ENCODE results near the gene HHAT.

Gene HHAT

GRCh38 chr1:210700511-210700910 lies 371.8 kb downstream of the HHAT start:
- TF ChIP-seq CTCF (IDR thresholded peaks at IDR 0.05; ENCODE audit: low read depth, low read length, missing control alignments), result no peak
- no peak overlapping the region for H3K4me3 ChIP-seq (replicated peaks; ENCODE audit: low read depth, low read length)
- DNase-seq (ENCODE audit: extremely low read depth, low read depth), result no peak

GRCh38 chr1:210702506-210702905 lies 373.8 kb downstream of the HHAT start:
- DNase-seq (ENCODE audit: extremely low read depth, low read depth), result no peak
- H3K4me3 ChIP-seq (replicated peaks; ENCODE audit: low read depth, low read length), result no peak overlapping the region
- TF ChIP-seq CTCF (IDR thresholded peaks at IDR 0.05; ENCODE audit: low read depth, low read length, missing control alignments), result no peak

GRCh38 chr1:210703593-210703992 lies 374.9 kb downstream of the HHAT start:
- no peak for TF ChIP-seq CTCF (IDR thresholded peaks at IDR 0.05; ENCODE audit: low read depth, low read length, missing control alignments)
- no peak overlapping the region for H3K4me3 ChIP-seq (replicated peaks; ENCODE audit: low read depth, low read length)

GRCh38 chr1:210705086-210705485 lies 376.4 kb downstream of the HHAT start:
- no peak for TF ChIP-seq CTCF (IDR thresholded peaks at IDR 0.05; ENCODE audit: low read depth, low read length, missing control alignments)
- DNase-seq (ENCODE audit: extremely low read depth, low read depth), result no peak

More at GRCh38 chr1:210703593-210703992, 374.9 kb downstream of the HHAT start:
- no peak for DNase-seq (ENCODE audit: extremely low read depth, low read depth)

GRCh38 chr1:210706246-210706645 lies 377.5 kb downstream of the HHAT start:
- no peak for TF ChIP-seq CTCF (IDR thresholded peaks at IDR 0.05; ENCODE audit: low read depth, low read length, missing control alignments)
- no peak overlapping the region for H3K4me3 ChIP-seq (replicated peaks; ENCODE audit: low read depth, low read length)
- DNase-seq (ENCODE audit: extremely low read depth, low read depth), result no peak

More at GRCh38 chr1:210705086-210705485, 376.4 kb downstream of the HHAT start:
- no peak overlapping the region for H3K4me3 ChIP-seq (replicated peaks; ENCODE audit: low read depth, low read length)

GRCh38 chr1:210707300-210708240 lies 378.9 kb downstream of the HHAT start:
- DNase-seq (ENCODE audit: extremely low read depth, low read depth), result no peak
- H3K4me3 ChIP-seq (replicated peaks; ENCODE audit: low read depth, low read length), result no peak overlapping the region
- no peak for TF ChIP-seq CTCF (IDR thresholded peaks at IDR 0.05; ENCODE audit: low read depth, low read length, missing control alignments)

All from HFF-Myc (cell line).